BJ (cell line): ENCODE measurements around the gene USP43. TPM values are rescaled to one million over a fixed set of nuclear protein-coding genes. Genes with fewer than 3 reads are reported as not detected.
A peak's percentile ranks its signal among the peaks of the same experiment; 100 is the strongest.

ENCODE experiments used
- CTCF ChIA-PET: fragments of 350-600 bp; formaldehyde crosslinking; extraction: SDS; loops from one replicate; lab custom pipeline; 2021; ENCODE audit warnings: antibody characterized with exemption, inconsistent platforms; lab: Yijun Ruan, JAX
- POLR2A ChIA-PET: fragments of 300-600 bp; sonication (Branson Sonifier 250); formaldehyde crosslinking; extraction: SDS; loops from one replicate; lab custom pipeline; 2021; ENCODE audit warnings: antibody characterized with exemption; lab: Charles Lee
- DNase-seq: peaks from one replicate; pipeline ENCODE4 v3.0.0-alpha.2; 2011; ENCODE audit warnings: low read depth
- H3K27me3 ChIP-seq: 2 replicates; pipeline ENCODE4 v1.6.0; 2011; ENCODE audit warnings: low read length; ENCODE audit not compliant: control insufficient read depth, insufficient read depth
- H3K36me3 ChIP-seq: 2 replicates; pipeline ENCODE4 v1.5.1; 2011; ENCODE audit warnings: low read length; ENCODE audit not compliant: control insufficient read depth, insufficient read depth
- H3K4me3 ChIP-seq: 2 replicates; pipeline ENCODE4 v1.5.1; 2011; ENCODE audit warnings: low read depth, mild to moderate bottlenecking, control low read depth, low read length
- polyA plus RNA-seq: library from polyadenylated mRNA; depleted of rRNA; stranded (reverse); fragments of >200 nt; gene quantifications from 2 replicates; pipeline ENCODE4 v1.2.3, GENCODE V29; 2011
- TF ChIP-seq, protein P1 (sequence below): IDR thresholded peaks from 2 replicates; pipeline ENCODE4 v1.5.1; 2011; ENCODE audit warnings: low read depth, mild to moderate bottlenecking, control low read depth, inconsistent platforms, low read length, moderate library complexity; ENCODE audit not compliant: insufficient read depth

USP43 gene
- polyA plus RNA-seq, 1 experiment, result 0.23 TPM

DNA sequence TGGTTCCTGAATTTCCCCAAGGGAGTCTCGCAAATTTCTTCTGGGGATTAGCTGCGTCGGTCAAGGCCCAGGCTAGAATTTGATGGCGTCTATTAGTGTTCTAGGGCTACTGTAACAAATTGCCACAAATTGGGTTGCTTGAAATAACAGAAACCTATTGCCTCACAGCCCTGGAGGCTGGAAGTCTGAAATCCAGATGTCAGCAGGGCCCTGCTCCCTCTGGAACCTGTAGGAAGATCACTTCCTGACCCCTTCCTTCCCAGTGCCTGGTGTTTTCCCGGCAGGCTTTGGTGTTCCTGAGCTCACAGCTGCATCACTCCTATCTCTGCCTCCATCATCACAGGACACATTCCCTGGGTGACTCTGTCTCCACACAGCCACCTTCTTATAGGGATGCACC, 121.7 kb downstream of the USP43 start:
- ChIA-PET POLR2A (no interaction called here), CTCF (no interaction called here)
- no peaks in the 10 kb centered on the region for H3K27me3 ChIP-seq
- TF ChIP-seq, protein P1, sequence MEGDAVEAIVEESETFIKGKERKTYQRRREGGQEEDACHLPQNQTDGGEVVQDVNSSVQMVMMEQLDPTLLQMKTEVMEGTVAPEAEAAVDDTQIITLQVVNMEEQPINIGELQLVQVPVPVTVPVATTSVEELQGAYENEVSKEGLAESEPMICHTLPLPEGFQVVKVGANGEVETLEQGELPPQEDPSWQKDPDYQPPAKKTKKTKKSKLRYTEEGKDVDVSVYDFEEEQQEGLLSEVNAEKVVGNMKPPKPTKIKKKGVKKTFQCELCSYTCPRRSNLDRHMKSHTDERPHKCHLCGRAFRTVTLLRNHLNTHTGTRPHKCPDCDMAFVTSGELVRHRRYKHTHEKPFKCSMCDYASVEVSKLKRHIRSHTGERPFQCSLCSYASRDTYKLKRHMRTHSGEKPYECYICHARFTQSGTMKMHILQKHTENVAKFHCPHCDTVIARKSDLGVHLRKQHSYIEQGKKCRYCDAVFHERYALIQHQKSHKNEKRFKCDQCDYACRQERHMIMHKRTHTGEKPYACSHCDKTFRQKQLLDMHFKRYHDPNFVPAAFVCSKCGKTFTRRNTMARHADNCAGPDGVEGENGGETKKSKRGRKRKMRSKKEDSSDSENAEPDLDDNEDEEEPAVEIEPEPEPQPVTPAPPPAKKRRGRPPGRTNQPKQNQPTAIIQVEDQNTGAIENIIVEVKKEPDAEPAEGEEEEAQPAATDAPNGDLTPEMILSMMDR, result no peak
- DNase-seq, result no peak
- H3K4me3 ChIP-seq, result no peak overlapping the region
- no peaks in the 10 kb centered on the region for H3K36me3 ChIP-seq

DNA sequence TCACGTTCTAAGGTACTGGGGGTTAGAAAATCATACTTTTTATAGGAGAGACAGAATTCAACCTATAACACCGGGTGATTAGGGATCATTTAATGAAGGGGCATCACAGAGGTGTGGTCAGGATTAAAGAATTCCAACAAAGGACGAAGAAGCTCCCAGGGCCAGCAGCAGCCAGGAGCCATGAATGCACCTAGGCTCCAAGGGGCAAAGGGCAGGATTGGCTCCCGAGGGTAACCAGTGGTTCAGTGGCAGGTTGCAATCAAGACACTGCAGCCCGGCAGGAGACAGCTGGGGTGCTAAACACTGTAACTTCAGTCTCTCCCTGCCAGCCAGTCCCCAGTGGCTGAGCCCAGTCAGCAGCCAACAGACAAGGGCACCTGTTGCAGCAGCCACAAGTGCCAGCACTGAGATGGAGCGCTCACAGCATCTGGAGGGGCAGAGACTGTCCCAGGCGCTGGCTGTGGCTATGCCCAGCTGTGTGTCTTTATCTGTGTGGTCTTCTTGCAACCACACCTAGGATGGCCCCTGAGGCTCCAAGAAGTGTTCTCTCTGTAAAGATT, 122.2 kb downstream of the USP43 start:
- no peak for DNase-seq
- CTCF ChIA-PET, result interaction anchor here (1.4 to 3.1 kb wide), 2 partner anchors 8 to 39 kb away, joined by 4 to 14 read pairs; no protein-coding TSS in a partner anchor
- no peaks in the 10 kb centered on the region for H3K36me3 ChIP-seq
- TF ChIP-seq, protein P1, result no peak
- H3K4me3 ChIP-seq, result no peak overlapping the region
- POLR2A ChIA-PET, result no interaction called here
- no peaks in the 10 kb centered on the region for H3K27me3 ChIP-seq

DNA sequence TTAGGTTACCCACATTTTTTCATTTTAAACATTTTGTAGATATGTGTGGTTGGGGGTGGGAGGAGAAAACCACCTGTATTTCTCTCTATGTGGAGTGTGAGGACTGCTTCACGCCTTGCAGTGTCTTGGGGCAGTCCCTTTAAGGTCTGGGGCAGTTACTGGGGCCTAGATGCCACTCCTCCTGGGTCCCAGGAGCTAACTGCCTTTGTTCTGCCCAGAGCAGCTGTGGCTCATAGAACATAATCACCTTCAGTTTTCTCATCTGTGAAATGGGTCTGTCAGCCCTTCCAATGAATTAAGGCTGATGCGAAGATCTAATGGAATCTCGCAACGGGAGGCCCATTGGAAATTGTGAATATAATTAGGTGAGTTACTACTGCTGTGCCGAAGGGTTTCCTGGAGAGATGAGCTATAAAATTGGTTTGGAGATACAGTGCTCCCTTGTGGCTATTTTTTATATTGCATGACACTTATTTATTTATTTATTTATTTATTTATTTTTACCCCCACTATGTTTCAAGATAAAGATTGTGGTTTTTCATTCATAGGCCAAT, 123.1 kb downstream of the USP43 start:
- TF ChIP-seq, protein P1, result peak; percentile 41; the same call in 1 of the 2 replicates
- POLR2A ChIA-PET, result no interaction called here
- Histone ChIP-seq H3K4me3 (no peak overlapping the region), H3K36me3 (no peaks in the 10 kb centered on the region), H3K27me3 (no peaks in the 10 kb centered on the region)
- CTCF ChIA-PET, result interaction anchor here (1.0 to 3.1 kb wide), 4 partner anchors 9 to 191 kb away, joined by 4 to 14 read pairs (median 5); partner anchors contain the start of gene CFAP52
- DNase-seq, result no peak

DNA sequence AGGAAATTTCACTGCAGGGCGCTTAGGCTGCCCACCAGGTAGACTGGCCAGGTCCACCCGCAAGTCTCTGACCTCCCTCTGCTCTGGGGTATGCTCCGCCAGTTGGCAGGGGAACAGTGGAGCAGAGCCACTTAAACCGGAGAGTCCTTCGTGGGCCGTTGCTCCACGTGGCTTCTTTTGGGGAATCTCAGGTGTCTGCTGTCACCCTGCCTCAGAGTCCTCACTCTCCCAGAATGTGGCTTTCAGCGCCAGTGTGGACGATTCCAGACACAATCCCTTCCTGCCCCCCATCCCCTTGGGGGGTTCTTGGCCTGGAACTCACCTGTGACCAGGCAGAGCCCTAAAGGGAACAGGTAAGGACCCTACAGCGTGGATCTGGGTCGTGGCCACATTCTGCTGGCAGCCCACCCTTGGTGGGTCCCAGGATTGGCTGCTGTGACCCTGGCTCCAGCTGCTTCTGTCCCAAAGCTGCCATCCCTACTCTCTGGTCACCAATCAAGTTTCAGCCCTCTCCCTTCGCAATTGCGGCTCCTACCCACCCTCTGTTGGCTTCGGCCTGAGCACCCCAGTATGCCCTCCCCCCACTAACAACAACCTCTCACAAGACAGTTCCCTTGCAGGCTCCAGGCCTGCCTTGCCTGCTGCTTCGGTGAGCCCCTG, 123.8 kb downstream of the USP43 start:
- ChIA-PET CTCF (interaction anchor here (1.0 to 3.1 kb wide), 4 partner anchors 10 to 192 kb away, joined by 4 to 14 read pairs (median 5); partner anchors contain the start of gene CFAP52), POLR2A (no interaction called here)
- H3K4me3 ChIP-seq, result no peak overlapping the region
- H3K27me3 ChIP-seq, result no peaks in the 10 kb centered on the region
- H3K36me3 ChIP-seq, result no peaks in the 10 kb centered on the region
- TF ChIP-seq, protein P1, result no peak
- no peak for DNase-seq

DNA sequence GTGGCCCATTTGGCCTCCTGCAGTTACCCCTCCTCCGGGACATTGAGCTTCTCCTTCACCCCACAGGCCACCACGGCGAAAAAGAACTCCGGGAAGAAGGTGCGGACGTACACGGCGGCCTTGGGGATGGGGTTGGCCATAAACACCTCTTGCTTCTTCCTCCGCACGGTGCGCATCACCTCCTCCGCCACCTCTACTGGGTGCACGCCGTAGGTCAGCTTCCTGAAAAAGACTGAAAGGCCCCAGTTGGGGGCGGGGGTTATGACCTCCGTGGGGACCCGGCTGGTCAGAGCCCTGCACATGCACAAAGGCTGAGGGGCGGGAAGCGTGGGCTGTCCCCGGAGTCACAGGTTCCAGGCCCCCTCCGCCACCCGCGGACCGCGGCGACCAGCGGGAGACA, 126.1 kb downstream of the USP43 start:
- TF ChIP-seq, protein P1, result no peak
- POLR2A ChIA-PET, result no interaction called here
- CTCF ChIA-PET, result interaction anchor here (0.7 kb wide), 1 partner anchor 194 kb away, joined by 3 read pairs; no protein-coding TSS in a partner anchor
- H3K4me3 ChIP-seq, result no peak overlapping the region
- no peaks in the 10 kb centered on the region for H3K27me3 ChIP-seq
- DNase-seq, result no peak
- no peaks in the 10 kb centered on the region for H3K36me3 ChIP-seq
